GM23248 (cell line): ENCODE measurements around the gene TUSC2. TPM values are rescaled to one million over a fixed set of nuclear protein-coding genes. Genes with fewer than 3 reads are reported as not detected.

Source experiments
- DNase-seq: peaks from one replicate; pipeline ENCODE4 v3.0.0-alpha.2; 2015
- H2AFZ ChIP-seq: fragments of 200-600 bp; sonication (generic); 2 replicates; pipeline ENCODE4 v1.6.1; 2016; ENCODE audit warnings: antibody characterized with exemption
- H3F3A ChIP-seq: fragments of 200-600 bp; sonication (generic); 2 replicates; pipeline ENCODE4 v1.6.1; 2016; ENCODE audit warnings: mild to moderate bottlenecking, antibody characterized with exemption, mixed run types; ENCODE audit not compliant: insufficient read depth
- H3K27ac ChIP-seq: fragments of 200-600 bp; sonication (generic); 2 replicates; pipeline ENCODE4 v1.5.1; 2016; ENCODE audit warnings: mild to moderate bottlenecking
- H3K27me3 ChIP-seq: fragments of 200-600 bp; sonication (generic); replicated peaks from 2 replicates; pipeline ENCODE4 v1.6.1; 2016; ENCODE audit warnings: mild to moderate bottlenecking; ENCODE audit not compliant: insufficient read depth
- H3K36me3 ChIP-seq: fragments of 200-600 bp; sonication (generic); 2 replicates; pipeline ENCODE4 v1.6.1; 2016; ENCODE audit warnings: low read depth, mild to moderate bottlenecking
- H3K4me1 ChIP-seq: fragments of 200-600 bp; sonication (generic); 2 replicates; pipeline ENCODE4 v1.6.1; 2016; ENCODE audit warnings: mild to moderate bottlenecking; ENCODE audit not compliant: insufficient read depth
- H3K4me2 ChIP-seq: fragments of 200-600 bp; sonication (generic); one replicate; pipeline ENCODE4 v1.6.1; 2016; ENCODE audit warnings: mild to moderate bottlenecking; ENCODE audit not compliant: unreplicated experiment
- H3K4me3 ChIP-seq: fragments of 200-600 bp; sonication (generic); 2 replicates; pipeline ENCODE4 v1.5.1; 2016; ENCODE audit warnings: mild to moderate bottlenecking
- H3K79me2 ChIP-seq: fragments of 200-600 bp; sonication (generic); 2 replicates; pipeline ENCODE4 v1.6.1; 2016; ENCODE audit warnings: mild to moderate bottlenecking; ENCODE audit not compliant: insufficient read depth
- H3K9ac ChIP-seq: fragments of 200-600 bp; sonication (generic); 2 replicates; pipeline ENCODE4 v1.6.1; 2016; ENCODE audit warnings: mild to moderate bottlenecking
- H3K9me2 ChIP-seq: fragments of 200-600 bp; sonication (generic); 2 replicates; pipeline ENCODE4 v1.6.1; 2016; ENCODE audit warnings: mixed run types, mild to moderate bottlenecking, moderate library complexity; ENCODE audit not compliant: insufficient read depth
- H3K9me3 ChIP-seq: fragments of 200-600 bp; sonication (generic); one replicate; pipeline ENCODE4 v1.6.1; 2017; ENCODE audit warnings: low read depth
- H4K20me1 ChIP-seq: fragments of 200-600 bp; sonication (generic); 2 replicates; pipeline ENCODE4 v1.6.0; 2016; ENCODE audit not compliant: insufficient read depth
- EZH2 ChIP-seq: fragments of 200-600 bp; sonication (generic); IDR thresholded peaks from 2 replicates; pipeline ENCODE4 v1.6.1; 2018; ENCODE audit warnings: antibody characterized with exemption, mild to moderate bottlenecking; ENCODE audit not compliant: insufficient read depth, poor library complexity, severe bottlenecking
- EZH2phosphoT487 ChIP-seq: fragments of 200-600 bp; sonication (generic); IDR thresholded peaks from 2 replicates; pipeline ENCODE4 v1.6.1; 2018; ENCODE audit warnings: antibody characterized with exemption, moderate library complexity, mild to moderate bottlenecking, low read depth; ENCODE audit not compliant: insufficient read depth
- WGBS, 2 experiments: methylation state at CpG; one replicate each; pipeline ENCODE4 v1.1.6; 2015 to 2017; ENCODE audit warnings: low lambda C conversion rate in 2 of 2, low coverage in 1 of 2; ENCODE audit errors: missing lambda C conversion rate in 2 of 2; 5-methylcytosine and 5-hydroxymethylcytosine counted together
- in situ Hi-C: fragments of 300-500 bp; cut with MboI; formaldehyde crosslinking; loops from 2 replicates; pipeline ENCODE4 v1.15.0; 2020
- polyA plus RNA-seq: library from polyadenylated mRNA; unstranded; fragments of >200 nt; fragmentation: Nextera tagmentation; extraction: Ambion mirVana; gene quantifications from 2 replicates; pipeline ENCODE4 v1.2.1, GENCODE V29; 2016
- total RNA-seq: library from RNA; depleted of rRNA; stranded (reverse); fragments of >200 nt; shearing (Covaris generic); gene quantifications from 2 replicates; pipeline ENCODE4 v1.2.3, GENCODE V29; 2014

TUSC2 gene
- total and polyA plus RNA-seq, 2 experiments from 2014 or later, result 32.5 to 46.5 TPM

DNA sequence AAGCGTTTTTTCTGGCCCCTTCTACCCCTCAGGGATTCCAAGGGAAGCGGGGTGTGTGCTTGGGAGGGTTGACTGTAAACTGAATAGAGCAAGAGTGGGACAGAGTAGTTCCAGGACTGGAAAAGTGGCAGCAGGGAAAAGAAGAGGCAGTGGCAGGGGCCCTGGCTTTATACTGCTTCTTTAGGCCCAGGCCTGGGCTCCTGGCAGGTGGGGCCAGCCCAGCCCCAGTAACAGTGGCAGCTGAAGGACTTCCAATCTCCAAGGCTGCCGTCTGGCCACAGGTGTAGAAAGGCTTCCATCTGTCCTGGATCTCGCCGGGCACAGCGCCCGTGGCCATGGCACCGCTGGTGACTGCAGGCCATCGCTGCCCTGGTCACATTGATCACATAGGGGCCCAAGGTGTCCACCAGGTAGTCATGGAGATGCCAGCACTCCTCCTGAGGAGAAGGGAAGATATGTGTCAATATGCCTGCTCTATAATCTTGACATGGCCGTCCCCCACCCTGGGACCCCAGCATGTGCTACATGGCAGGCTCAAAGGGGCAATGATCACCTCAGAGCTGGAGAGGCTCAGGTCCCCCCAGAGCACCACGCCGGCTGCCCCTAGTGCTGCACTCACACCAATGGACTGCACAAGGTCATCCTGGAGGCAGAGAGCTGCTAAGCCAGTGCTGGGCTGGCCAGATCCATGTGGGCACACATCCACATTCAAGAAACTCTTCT lies 34.8 kb downstream of the TUSC2 start:
- peaks cover 28% of the 10 kb centered on the region for H3K79me2 ChIP-seq
- H3K36me3 ChIP-seq, result no peaks in the 10 kb centered on the region; the same call in 1 of the 2 replicates
- H3K9ac ChIP-seq, result peak overlapping the region; percentile 66
- H4K20me1 ChIP-seq, result no peaks in the 10 kb centered on the region
- peaks cover 5% of the 10 kb centered on the region for H3K4me1 ChIP-seq
- in situ Hi-C loops, result no loop called here
- H3K4me2 ChIP-seq, result peak overlapping the region; percentile 83
- H3K9me3 ChIP-seq, result no peaks in the 10 kb centered on the region
- DNase-seq, result no peak
- WGBS, 2 experiments, result 44 to 70% methylated on average over 8 to 12 of the region's 12 CpGs
- no peaks in the 10 kb centered on the region for H3K9me2 ChIP-seq
- H3K4me3 ChIP-seq, result peak overlapping the region; percentile 63; the same call in 1 of the 2 replicates
- no peaks in the 10 kb centered on the region for H3K27me3 ChIP-seq
- H3K27ac ChIP-seq, result peak overlapping the region; percentile 63
- TF ChIP-seq EZH2 (no peak), EZH2phosphoT487 (no peak)
- H2AFZ ChIP-seq, result peak overlapping the region; percentile 82
- H3F3A ChIP-seq, result no peaks in the 10 kb centered on the region

DNA sequence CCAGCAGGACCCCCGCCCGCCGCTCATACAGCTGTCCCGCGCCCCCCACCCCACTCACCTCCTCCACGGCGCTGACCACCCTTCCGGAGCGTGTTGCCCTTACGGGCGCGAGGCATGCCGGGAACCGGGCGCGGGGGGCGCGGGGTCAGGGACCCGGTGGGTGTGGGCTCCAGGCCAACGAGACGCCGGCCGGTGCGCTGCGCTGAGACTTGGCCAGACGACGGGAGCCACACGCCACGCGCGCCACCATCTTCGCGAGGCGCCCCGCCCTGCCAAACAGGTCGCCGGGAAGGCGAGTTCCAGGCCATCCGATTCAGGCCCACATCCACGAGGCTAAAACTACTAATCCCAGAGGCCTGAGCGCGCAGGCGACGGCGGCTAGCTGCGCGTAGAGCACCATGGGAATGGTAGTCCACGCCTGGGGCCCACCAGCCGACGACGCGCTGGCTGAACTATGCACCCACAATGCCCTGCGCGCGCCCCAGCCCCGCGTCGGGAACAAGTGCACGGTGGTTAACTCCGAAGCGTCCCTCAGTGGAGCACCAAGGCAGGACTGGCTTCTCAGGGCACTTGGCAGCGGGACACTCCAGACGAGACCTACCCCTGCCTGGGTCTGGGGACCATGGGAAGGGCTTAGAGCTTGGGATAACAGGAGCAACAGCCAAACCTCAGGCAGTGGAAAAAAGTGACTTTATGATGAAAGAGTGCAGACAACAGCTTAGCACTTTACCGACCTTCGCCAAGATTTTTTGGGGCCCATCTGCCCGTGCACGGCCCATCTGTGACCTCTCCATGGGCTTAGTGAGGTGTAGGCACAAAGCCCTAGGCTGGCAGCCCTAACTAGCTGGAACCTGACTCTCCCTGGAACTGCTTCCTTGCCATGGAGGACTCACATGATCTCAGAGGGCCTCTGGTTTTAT lies 35.6 kb downstream of the TUSC2 start, which contains the start of gene IFRD2:
Gene IFRD2, minus strand, starts transcription at position 271 of the 920 bp plus-strand sequence. Its CDS starts 155 bp downstream, at position 116.
- H3K36me3 ChIP-seq, result no peaks in the 10 kb centered on the region; the same call in 1 of the 2 replicates
- in situ Hi-C loops, result no loop called here
- H3K27me3 ChIP-seq, result no peaks in the 10 kb centered on the region
- no peaks in the 10 kb centered on the region for H4K20me1 ChIP-seq
- H3K9me2 ChIP-seq, result no peaks in the 10 kb centered on the region
- peak within 1 kb of the TSS; percentile 78 for H3K4me3 ChIP-seq
- no peaks in the 10 kb centered on the region for H3K9me3 ChIP-seq
- DNase-seq, result peak; percentile 100
- peaks cover 28% of the 10 kb centered on the region for H3K79me2 ChIP-seq
- peak within 1 kb of the TSS; percentile 92 for H3K9ac ChIP-seq
- H2AFZ ChIP-seq, result peak within 1 kb of the TSS; percentile 82
- peaks cover 5% of the 10 kb centered on the region; the same call in 1 of the 2 replicates for H3K4me1 ChIP-seq
- peak within 1 kb of the TSS; percentile 63 for H3K27ac ChIP-seq
- WGBS, 2 experiments, result 2% methylated on average over 57 to 66 of the region's 67 CpGs
- no peak for TF ChIP-seq EZH2phosphoT487
- TF ChIP-seq EZH2, result no peak
- peak within 1 kb of the TSS; percentile 85 for H3K4me2 ChIP-seq
- H3F3A ChIP-seq, result no peaks in the 10 kb centered on the region

- TF ChIP-seq EZH2phosphoT487 (no peak), EZH2 (no peak)
- 89 to 92% methylated on average over 16 of the region's 16 CpGs for WGBS, 2 experiments
- H2AFZ ChIP-seq, result no peak overlapping the region
Observed at GRCh38 chr3:50290161-50290641, 37.8 kb downstream of the TUSC2 start.

GRCh38 chr3:50289130-50289529 lies 38.9 kb downstream of the TUSC2 start:
- no peak overlapping the region for H3K4me3 ChIP-seq
- H4K20me1 ChIP-seq, result no peaks in the 10 kb centered on the region
- no peak overlapping the region for H3K4me2 ChIP-seq
- no peak overlapping the region for H3K27ac ChIP-seq
- no peak for DNase-seq
- no peak overlapping the region for H2AFZ ChIP-seq
- no peak overlapping the region for H3K9ac ChIP-seq
- peaks cover 5% of the 10 kb centered on the region; the same call in 1 of the 2 replicates for H3K4me1 ChIP-seq
- H3K27me3 ChIP-seq, result no peaks in the 10 kb centered on the region
- no peaks in the 10 kb centered on the region for H3F3A ChIP-seq
- no peaks in the 10 kb centered on the region for H3K9me3 ChIP-seq
- WGBS, 2 experiments, result 89 to 93% methylated on average over 6 of the region's 6 CpGs
- H3K79me2 ChIP-seq, result peaks cover 28% of the 10 kb centered on the region
- TF ChIP-seq EZH2, result no peak
- TF ChIP-seq EZH2phosphoT487, result no peak
- in situ Hi-C loops, result no loop called here
- no peaks in the 10 kb centered on the region; the same call in 1 of the 2 replicates for H3K36me3 ChIP-seq
- no peaks in the 10 kb centered on the region for H3K9me2 ChIP-seq

More at GRCh38 chr3:50290161-50290641, 37.8 kb downstream of the TUSC2 start:
- H3F3A ChIP-seq, result no peaks in the 10 kb centered on the region
- DNase-seq, result no peak
- H3K9me2 ChIP-seq, result no peaks in the 10 kb centered on the region
- no peaks in the 10 kb centered on the region for H3K9me3 ChIP-seq
- H3K27ac ChIP-seq, result no peak overlapping the region
- peaks cover 5% of the 10 kb centered on the region; the same call in 1 of the 2 replicates for H3K4me1 ChIP-seq
- H3K4me2 ChIP-seq, result no peak overlapping the region
- H3K27me3 ChIP-seq, result no peaks in the 10 kb centered on the region
- no peaks in the 10 kb centered on the region for H4K20me1 ChIP-seq
- peaks cover 28% of the 10 kb centered on the region for H3K79me2 ChIP-seq
- in situ Hi-C loops, result no loop called here
- no peak overlapping the region for H3K4me3 ChIP-seq
- H3K36me3 ChIP-seq, result no peaks in the 10 kb centered on the region; the same call in 1 of the 2 replicates
- no peak overlapping the region for H3K9ac ChIP-seq
